Measurements from ENCODE around the gene CCT5.
"Not testable (repeated sequence)": the region's sequence is repeated elsewhere in the genome, so short reads cannot be mapped to it uniquely, and the experiment has no call there.

Gene CCT5

DNA sequence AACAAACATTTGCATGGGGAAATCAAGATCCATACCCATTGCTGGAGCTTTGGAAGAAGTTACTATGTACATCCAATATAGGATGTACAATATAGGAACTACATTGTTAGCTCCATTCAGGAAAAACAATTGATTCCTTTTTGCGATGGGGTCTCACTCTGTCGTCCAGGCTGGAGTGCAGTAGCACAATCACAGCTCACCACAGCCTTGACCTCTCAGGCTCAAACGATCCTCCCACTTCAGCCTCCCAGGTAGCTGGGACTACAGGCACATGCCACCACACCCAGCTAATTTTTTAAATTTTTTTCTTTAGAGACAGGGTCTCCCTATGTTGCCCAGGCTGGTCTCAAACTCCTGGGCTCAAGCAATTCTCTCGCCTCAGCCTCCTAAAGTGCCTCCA is 2.9 kb upstream of the CCT5 start:
- not testable (repeated sequence) for DNase-seq

- no peak for DNase-seq
These were observed 1.5 kb upstream of the CCT5 start for GRCh38 chr5:10248378-10249260.

- DNase-seq: peak; percentile 45
These were observed 761 bp downstream of the CCT5 start for GRCh38 chr5:10250806-10251276.

GRCh38 chr5:10251405-10251804 is 1.3 kb downstream of the CCT5 start:
- no peak for DNase-seq

- no peak for DNase-seq
These were observed 3.3 kb downstream of the CCT5 start for GRCh38 chr5:10253390-10253789.

DNA sequence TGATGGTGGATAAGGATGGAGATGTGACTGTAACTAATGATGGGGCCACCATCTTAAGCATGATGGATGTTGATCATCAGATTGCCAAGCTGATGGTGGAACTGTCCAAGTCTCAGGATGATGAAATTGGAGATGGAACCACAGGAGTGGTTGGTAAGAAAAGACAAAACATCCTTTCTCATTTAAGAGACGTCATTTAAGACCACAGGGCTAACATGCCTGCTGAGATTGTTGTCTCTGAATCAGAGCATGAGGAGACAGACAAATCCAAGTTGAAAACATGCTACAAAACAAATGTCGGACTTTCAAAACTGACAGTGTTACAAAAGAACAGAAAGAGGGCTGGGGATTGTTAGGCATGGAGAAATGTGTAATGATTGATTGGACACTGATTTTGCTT is 4.6 kb downstream of the CCT5 start:
- DNase-seq: no peak

DNA sequence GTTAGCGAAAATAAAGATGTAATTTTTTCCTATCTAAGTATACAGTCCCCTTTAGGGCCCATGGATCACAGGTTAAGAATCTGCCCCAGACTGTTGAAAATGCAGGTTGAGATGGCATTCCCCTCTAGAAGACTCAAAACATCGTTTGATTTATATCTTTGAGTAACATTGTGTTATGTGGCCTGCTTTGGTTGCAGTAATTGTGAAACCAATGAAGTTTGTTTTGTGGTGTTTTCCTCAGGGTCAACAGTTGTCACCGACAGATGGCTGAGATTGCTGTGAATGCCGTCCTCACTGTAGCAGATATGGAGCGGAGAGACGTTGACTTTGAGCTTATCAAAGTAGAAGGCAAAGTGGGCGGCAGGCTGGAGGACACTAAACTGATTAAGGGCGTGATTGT is 7.8 kb downstream of the CCT5 start:
- DNase-seq: no peak

- no peak for DNase-seq
These were observed 9.8 kb downstream of the CCT5 start for GRCh38 chr5:10259899-10260298.

DNA sequence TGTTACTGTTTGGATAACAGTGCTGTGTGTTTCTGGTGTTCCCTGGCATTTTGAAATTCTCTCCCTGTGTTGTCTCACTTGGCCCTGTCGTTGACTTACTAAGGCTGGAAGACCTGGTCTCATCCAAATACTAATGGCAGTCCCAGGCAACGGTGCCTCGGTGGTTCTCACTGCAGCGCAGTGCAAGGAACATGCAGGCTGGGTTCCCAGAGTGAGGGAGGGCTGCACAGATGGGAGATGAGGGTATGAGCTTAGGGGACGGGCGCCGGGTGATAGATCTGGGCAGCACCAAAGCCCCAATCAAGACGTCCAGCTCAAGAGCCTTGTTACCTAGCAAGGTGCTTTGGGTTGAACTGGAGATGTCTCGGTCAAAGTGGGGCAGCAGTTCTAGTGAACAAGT is 11.0 kb downstream of the CCT5 start:
- no peak for DNase-seq

DNA sequence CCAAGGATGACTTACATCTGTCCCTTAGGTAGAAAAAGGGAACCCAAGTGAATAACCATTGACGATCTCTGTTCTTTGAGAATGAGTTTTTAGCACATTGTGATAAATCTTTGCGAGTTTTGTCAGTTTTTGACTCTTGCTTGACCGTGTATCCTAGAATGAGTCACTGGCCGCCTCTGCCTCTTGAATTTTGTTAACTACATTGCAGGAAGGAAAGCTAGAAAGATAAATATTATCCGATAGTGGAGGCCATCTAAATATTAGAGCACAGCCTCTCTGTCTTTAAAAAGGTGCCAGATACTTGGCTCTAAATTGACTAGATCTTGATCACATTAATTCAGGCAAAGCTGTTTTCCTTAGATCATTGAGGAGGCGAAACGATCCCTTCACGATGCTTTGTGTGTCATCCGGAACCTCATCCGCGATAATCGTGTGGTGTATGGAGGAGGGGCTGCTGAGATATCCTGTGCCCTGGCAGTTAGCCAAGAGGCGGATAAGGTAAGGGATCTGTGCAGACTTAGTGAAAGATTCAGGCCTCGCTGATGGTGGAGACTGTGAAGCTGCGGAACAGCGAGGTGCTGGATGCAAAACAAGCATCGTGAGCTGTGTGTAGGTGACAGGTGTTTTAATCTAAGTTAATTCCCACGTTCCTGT is 12.2 kb downstream of the CCT5 start:
- DNase-seq: no peak

DNA sequence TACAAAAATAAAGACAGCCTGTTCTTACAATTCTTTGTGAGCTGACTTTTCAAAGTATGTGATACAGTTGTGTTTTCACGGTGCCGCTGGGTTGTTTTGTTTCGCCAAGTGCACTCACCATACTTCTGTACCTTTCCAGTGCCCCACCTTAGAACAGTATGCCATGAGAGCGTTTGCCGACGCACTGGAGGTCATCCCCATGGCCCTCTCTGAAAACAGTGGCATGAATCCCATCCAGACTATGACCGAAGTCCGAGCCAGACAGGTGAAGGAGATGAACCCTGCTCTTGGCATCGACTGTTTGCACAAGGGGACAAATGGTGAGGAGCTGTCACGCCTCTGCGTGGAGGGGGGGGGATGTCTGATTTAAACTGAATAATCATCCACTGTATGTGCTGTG is 12.9 kb downstream of the CCT5 start:
- no peak for DNase-seq

GRCh38 chr5:10264604-10265003 is 14.5 kb downstream of the CCT5 start:
- no peak for DNase-seq

- DNase-seq: no peak
These were observed 15.4 kb downstream of the CCT5 start for GRCh38 chr5:10265245-10266109.

- DNase-seq: no peak
These were observed 16.1 kb downstream of the CCT5 start for GRCh38 chr5:10266137-10266536.

GRCh38 chr5:10266839-10267238 is 16.8 kb downstream of the CCT5 start:
- peak; percentile 22 for DNase-seq

GRCh38 chr5:10268100-10268499 is 18.0 kb downstream of the CCT5 start:
- DNase-seq: no peak

DNA sequence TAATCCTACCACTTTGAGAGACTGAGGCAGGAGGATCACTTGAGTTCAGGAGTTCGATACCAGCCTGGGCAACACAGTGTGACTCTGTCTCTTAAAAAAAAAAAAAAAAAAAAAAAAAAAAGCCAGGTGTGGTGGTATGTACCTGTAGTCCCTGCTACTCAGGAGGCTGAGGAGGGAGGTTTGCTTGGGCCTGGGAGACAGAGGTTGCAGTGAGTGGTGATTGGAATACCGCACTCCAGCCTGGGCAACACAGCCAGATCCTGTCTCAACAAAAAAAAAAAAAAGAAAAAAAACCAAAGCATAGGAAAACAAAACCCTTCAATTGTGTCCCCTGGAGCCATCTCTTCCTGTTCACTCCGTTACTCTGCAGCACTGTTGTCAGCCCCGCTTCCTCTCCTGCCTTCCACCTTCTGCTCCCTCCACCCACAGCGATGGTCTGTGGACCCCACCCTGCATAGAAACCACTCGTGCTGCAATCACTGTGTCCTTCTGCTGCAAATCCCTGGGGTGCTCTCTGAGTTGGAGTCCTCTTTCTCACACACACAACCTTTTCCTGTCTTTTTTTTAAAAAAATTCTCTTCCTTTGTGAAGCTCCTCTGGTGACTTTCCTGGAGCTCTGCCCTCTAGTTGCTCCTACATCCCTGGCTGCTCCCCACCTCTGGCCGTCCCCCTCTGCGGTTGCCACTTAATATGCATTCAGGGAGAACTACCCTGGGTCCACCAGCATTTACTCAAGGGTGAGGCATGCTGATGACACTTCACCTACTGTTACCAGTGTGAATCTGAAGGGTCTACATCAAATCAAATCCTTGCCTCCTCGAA is 22.2 kb downstream of the CCT5 start:
- DNase-seq: no peak

DNA sequence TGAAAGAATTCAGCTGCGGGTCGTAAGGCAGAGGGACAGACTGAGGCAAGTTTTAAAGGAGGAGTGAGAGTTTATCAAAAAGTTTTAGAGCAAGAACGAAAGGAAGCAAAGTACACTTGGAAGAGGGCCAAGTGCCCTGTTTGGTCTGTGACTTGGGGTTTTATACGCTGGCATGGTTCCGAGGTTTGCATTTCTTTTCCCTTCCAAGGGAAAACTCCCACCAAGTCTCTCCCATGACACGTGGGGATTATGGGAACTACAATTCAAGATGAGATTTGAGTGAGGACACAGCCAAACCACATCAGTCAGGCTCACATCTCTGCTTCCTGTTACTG is 22.8 kb downstream of the CCT5 start:
- DNase-seq: not testable (repeated sequence)

DNA sequence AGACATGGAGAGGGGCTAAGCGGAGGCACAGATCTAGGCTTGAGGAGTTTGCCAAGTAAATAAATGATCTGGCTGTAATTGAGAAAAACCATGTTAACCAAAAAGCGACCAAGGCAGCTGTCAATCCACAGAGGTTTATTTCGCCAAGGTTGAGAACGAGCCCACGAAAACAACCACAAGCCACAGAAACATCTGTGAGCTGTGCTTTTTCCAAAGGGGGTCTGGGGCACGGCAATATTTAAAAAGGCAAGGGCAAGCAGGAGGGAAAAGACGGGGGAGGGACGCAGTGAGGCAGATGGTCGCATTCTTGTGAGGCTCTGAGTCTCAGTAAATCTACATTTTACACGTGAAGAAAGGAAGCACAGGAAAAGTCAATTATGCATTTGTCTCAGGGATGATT is 25.4 kb downstream of the CCT5 start:
- DNase-seq: no peak

DNA sequence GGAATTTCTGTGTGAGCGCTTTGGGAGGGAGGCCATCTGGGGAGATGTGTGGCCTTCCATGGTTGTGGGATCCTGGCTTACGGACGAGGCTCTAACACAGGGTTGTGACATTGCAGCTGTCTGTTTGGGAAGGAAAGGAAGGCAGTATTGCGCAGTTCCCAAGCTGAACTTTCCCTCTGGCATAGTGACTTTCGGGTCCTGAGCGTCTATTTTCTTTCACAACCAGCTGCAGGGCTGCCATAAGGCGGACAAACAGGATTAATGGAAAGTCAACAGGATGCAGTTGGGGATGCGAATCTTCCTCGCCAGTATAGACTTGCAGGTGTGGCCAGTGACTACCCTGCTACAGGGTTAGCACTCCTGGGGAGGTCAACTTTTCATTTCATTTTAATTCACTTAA is 25.9 kb downstream of the CCT5 start:
- DNase-seq: no peak

DNA sequence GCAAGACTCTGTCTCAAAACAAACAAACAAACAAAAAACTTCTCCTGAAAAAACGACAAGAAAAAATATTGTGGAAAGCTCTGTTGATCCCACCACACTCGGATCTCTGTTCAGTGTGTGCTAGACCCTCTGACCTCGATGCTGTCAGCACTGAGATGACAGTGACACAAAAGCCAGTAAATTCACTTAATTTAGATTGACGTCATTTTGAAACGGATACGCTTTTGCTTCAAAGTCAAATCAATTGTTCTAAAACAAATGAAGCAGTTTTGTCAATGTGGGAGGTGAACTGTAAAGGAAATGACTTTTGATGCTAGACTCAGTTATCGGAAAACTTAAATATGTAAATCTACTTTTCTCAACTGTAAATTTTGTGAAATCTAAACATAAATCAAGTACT is 26.6 kb downstream of the CCT5 start:
- no peak for DNase-seq

- no peak for DNase-seq
These were observed 27.9 kb downstream of the CCT5 start for GRCh38 chr5:10277773-10278630.

All from NCI-H2171 treated with DMSO at 0.1 percent for 48 hours (cell line).